Gastrocnemius medialis (tissue), 4 donors: ENCODE data around the gene ZBTB43. TPM values are rescaled to one million over a fixed set of nuclear protein-coding genes. Genes with fewer than 3 reads are reported as not detected.
A peak's percentile ranks its signal among the peaks of the same experiment; 100 is the strongest.

Experiments used
- ATAC-seq, 2 donors: fragments of 150-250 bp; one replicate each; pipeline ENCODE4 v1.9.1; 2016
- DNase-seq, 2 donors: peaks; one replicate each; pipeline ENCODE4 v3.0.0-alpha.2; 2019
- H3K27ac ChIP-seq, 4 donors: fragments of 200-600 bp; sonication (generic); 1 replicate in 1 of 4; 2 replicates in 3 of 4; pipeline ENCODE4 v1.5.1; 2016 to 2018; ENCODE audit warnings: mild to moderate bottlenecking in 2 of 4, moderate library complexity in 1 of 4
- H3K27me3 ChIP-seq, 3 donors: fragments of 200-600 bp; sonication (generic) in 2 of 3; 1 replicate in 1 of 3; 2 replicates in 2 of 3; pipeline versions ENCODE4 v1.5.1 to v1.6.0; 2016 to 2019; ENCODE audit warnings: mild to moderate bottlenecking in 1 of 3, moderate library complexity in 1 of 3
- H3K36me3 ChIP-seq, 2 donors: fragments of 200-600 bp; sonication (generic) in 1 of 2; one replicate each; pipeline ENCODE4 v1.5.1; 2017 to 2018
- H3K4me1 ChIP-seq, 2 donors: fragments of 200-600 bp; sonication (generic) in 1 of 2; one replicate each; pipeline ENCODE4 v1.5.1; 2016 to 2017; ENCODE audit warnings: mild to moderate bottlenecking in 2 of 2
- H3K4me3 ChIP-seq, 4 donors: fragments of 200-600 bp; sonication (generic) in 3 of 4; 1 replicate in 1 of 4; 2 replicates in 3 of 4; pipeline ENCODE4 v1.5.1; 2016 to 2019; ENCODE audit warnings: mild to moderate bottlenecking in 2 of 4
- H3K9me3 ChIP-seq, 3 donors: fragments of 200-600 bp; sonication (generic) in 2 of 3; 1 replicate in 1 of 3; 2 replicates in 2 of 3; pipeline ENCODE4 v1.5.1; 2016 to 2019
- CTCF ChIP-seq, 5 experiments: fragments of 450-650 bp in 3 of 5; fragments of 200-600 bp in 2 of 5; sonication (generic) in 2 of 5; IDR thresholded peaks in 4 of 5; conservative IDR thresholded peaks in 1 of 5; 1 replicate in 4 of 5; 2 replicates in 1 of 5; pipeline ENCODE4 v1.5.1; 2016 to 2019; ENCODE audit warnings: antibody characterized with exemption in 5 of 5, mild to moderate bottlenecking in 3 of 5, moderate library complexity in 3 of 5
- POLR2A ChIP-seq, 2 donors: fragments of 450-650 bp; IDR thresholded peaks; one replicate each; pipeline ENCODE4 v1.6.1; 2017; ENCODE audit warnings: antibody characterized with exemption in 2 of 2, mild to moderate bottlenecking in 2 of 2, moderate library complexity in 2 of 2
- in situ Hi-C, 4 donors: fragments of 200-750 bp; cut with MboI; loops; one replicate each; pipeline versions ENCODE4 v1.15.0 to v1.8.0; 2017; ENCODE audit warnings: low sequenced_read_pairs in 4 of 4
- intact Hi-C: fragments of 100-400 bp; cut with DNase I; formaldehyde crosslinking; loops from one replicate; pipeline ENCODE4 v1.15.1; 2023; ENCODE audit warnings: low total_unique reads
- total RNA-seq, 4 donors: library from RNA; depleted of rRNA; stranded (reverse); fragments of >200 nt; gene quantifications; one replicate each; pipeline versions ENCODE4 v1.1.0 to v1.2.3, GENCODE V29; 2016

ZBTB43 gene
- total RNA-seq, 4 donors from 2014 or later = 44.9 to 65.2 (median 60.0) TPM

GRCh38 chr9:126882746-126883145 is 77.9 kb downstream of the ZBTB43 start:
- ATAC-seq = no peak

GRCh38 chr9:126883636-126884035 is 78.8 kb downstream of the ZBTB43 start:
- Histone ChIP-seq H3K9me3 (no peaks in the 10 kb centered on the region), H3K27ac (peak overlapping the region in 1 of 4 donors; percentile 3), H3K4me1 (peaks cover 44 to 53% of the 10 kb centered on the region in 2 donors), H3K27me3 (no peaks in the 10 kb centered on the region), H3K36me3 (peaks cover 0 to 31% of the 10 kb centered on the region in 2 donors), H3K4me3 (no peak overlapping the region)
- peak in 1 of 2 donors; percentile 46 for ATAC-seq
- no peak for TF ChIP-seq POLR2A (IDR thresholded peaks at IDR 0.05)
- no peak for TF ChIP-seq CTCF (IDR thresholded peaks at IDR 0.05 in 4 of 5, conservative IDR thresholded peaks at IDR 0.05 in 1 of 5)
- no peak for DNase-seq
- in situ Hi-C loops (no loop called here), intact Hi-C loops (no loop called here)

More at GRCh38 chr9:126882746-126883145, 77.9 kb downstream of the ZBTB43 start:
- H3K27ac ChIP-seq = no peak overlapping the region
- no peak for TF ChIP-seq POLR2A (IDR thresholded peaks at IDR 0.05)
- no peak for TF ChIP-seq CTCF (IDR thresholded peaks at IDR 0.05 in 4 of 5, conservative IDR thresholded peaks at IDR 0.05 in 1 of 5)
- intact Hi-C loops = no loop called here
- H3K27me3 ChIP-seq = no peaks in the 10 kb centered on the region
- peaks cover 44 to 53% of the 10 kb centered on the region in 2 donors for H3K4me1 ChIP-seq
- H3K9me3 ChIP-seq = no peaks in the 10 kb centered on the region
- H3K4me3 ChIP-seq = no peak overlapping the region
- no peak for DNase-seq
- in situ Hi-C loops = no loop called here
- H3K36me3 ChIP-seq = peaks cover 0 to 31% of the 10 kb centered on the region in 2 donors

GRCh38 chr9:126885131-126885641 is 80.3 kb downstream of the ZBTB43 start:
- H3K27ac ChIP-seq = peak overlapping the region in 3 of 4 donors; percentile 47 to 71 (median 52)
- intact Hi-C loops = no loop called here

GRCh38 chr9:126886034-126886822 is 81.4 kb downstream of the ZBTB43 start:
- H3K36me3 ChIP-seq = peaks cover 0 to 14% of the 10 kb centered on the region in 2 donors
- peak overlapping the region in 3 of 4 donors; percentile 19 to 71 (median 38) for H3K27ac ChIP-seq
- DNase-seq = no peak
- intact Hi-C loops (no loop called here), in situ Hi-C loops (no loop called here)
- no peak overlapping the region for H3K4me3 ChIP-seq
- H3K27me3 ChIP-seq = no peaks in the 10 kb centered on the region
- peak; percentile 65 for ATAC-seq
- H3K9me3 ChIP-seq = no peaks in the 10 kb centered on the region
- no peak for TF ChIP-seq POLR2A (IDR thresholded peaks at IDR 0.05)
- no peak for TF ChIP-seq CTCF (IDR thresholded peaks at IDR 0.05 in 4 of 5, conservative IDR thresholded peaks at IDR 0.05 in 1 of 5)
- peaks cover 44 to 47% of the 10 kb centered on the region in 2 donors for H3K4me1 ChIP-seq

More at GRCh38 chr9:126885131-126885641, 80.3 kb downstream of the ZBTB43 start:
- Histone ChIP-seq H3K27me3 (no peaks in the 10 kb centered on the region), H3K4me3 (no peak overlapping the region), H3K4me1 (peaks cover 44 to 53% of the 10 kb centered on the region in 2 donors), H3K36me3 (peaks cover 0 to 22% of the 10 kb centered on the region in 2 donors), H3K9me3 (no peaks in the 10 kb centered on the region)
- ATAC-seq = peak; percentile 43 to 45
- TF ChIP-seq POLR2A (IDR thresholded peaks at IDR 0.05) (no peak), CTCF (IDR thresholded peaks at IDR 0.05 in 4 of 5, conservative IDR thresholded peaks at IDR 0.05 in 1 of 5) (no peak)
- in situ Hi-C loops = no loop called here
- no peak for DNase-seq
